Measurements from ENCODE around the gene MPC1. TPM values are rescaled to one million over a fixed set of nuclear protein-coding genes. Genes with fewer than 3 reads are reported as not detected.

MPC1 gene
- total and polyA plus RNA-seq, 2 donors from 2014 or later, result 74.1 to 313 TPM

DNA sequence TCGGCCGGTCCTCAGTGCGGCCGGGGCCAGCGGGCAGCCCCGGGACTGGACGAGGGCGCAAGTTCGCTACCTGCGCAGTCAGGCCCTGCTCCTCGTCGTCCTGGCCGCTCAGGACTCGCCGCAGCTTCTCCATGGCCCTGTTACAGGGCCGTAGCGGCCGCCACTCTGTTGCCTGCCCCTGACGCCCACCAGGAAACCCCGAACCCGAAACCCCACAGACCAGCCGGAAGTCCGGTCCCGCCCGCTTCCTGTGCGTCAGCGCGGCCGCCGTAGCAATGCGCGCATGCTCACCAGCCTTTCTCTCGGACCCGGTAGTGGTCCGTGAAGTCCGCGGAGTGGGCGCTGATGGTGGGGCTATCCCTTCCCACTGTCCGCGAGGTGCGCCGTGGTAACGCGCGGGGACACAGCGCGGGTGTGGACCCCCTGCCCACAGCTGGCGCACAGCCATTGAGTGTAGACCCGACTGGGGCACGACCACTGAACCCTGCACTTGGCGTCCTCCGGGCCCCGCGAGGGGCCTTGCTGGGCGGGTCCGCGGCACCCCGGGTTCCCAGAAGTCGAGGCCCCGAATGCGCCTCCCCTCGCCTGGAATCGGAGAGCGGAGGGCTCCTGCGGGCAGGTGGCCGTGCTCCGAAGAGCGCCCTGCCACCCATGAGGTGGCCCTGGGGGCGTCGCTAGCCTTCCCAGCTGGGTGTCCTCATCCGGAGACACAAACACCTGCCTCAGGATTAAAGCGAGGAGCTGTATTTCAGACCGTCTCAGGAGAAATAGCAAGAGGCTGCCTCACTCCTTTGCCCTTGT lies 40.2 kb downstream of the MPC1 start, which contains the start of gene SFT2D1:
TSS of gene SFT2D1 (minus strand) at position 197 of the 801 bp plus-strand sequence. CDS start at position 133, 64 bp downstream.
- Histone ChIP-seq H3K4me3 (ENCODE audit: low read length in 3 of 3) (peak within 1 kb of the TSS; percentile 81 to 95 (median 84)), H3K4me1 (ENCODE audit: control insufficient read depth in 2 of 3, insufficient read depth in 2 of 3, low read depth in 1 of 3, low read length in 3 of 3) (peaks cover 3 to 24% (median 9%) of the 10 kb centered on the region in 3 donors), H3K27me3 (ENCODE audit: control insufficient read depth, insufficient read depth, low read length) (no peaks in the 10 kb centered on the region), H3K9ac (ENCODE audit: low read length in 3 of 3) (peak within 1 kb of the TSS; percentile 70 to 96 (median 91)), H3K27ac (ENCODE audit: low read depth in 2 of 2, low read length in 2 of 2) (peak within 1 kb of the TSS; percentile 91 to 93), H3K9me3 (ENCODE audit: control insufficient read depth in 2 of 3, insufficient read depth in 1 of 3, low read length in 3 of 3) (no peaks in the 10 kb centered on the region), H3K36me3 (ENCODE audit: control insufficient read depth in 2 of 3, insufficient read depth in 3 of 3, low read length in 3 of 3) (peaks cover 0 to 6% (median 0%) of the 10 kb centered on the region in 3 donors)
- DNase-seq, result peak; percentile 90 to 95 (median 92)
- TF ChIP-seq, protein P1, sequence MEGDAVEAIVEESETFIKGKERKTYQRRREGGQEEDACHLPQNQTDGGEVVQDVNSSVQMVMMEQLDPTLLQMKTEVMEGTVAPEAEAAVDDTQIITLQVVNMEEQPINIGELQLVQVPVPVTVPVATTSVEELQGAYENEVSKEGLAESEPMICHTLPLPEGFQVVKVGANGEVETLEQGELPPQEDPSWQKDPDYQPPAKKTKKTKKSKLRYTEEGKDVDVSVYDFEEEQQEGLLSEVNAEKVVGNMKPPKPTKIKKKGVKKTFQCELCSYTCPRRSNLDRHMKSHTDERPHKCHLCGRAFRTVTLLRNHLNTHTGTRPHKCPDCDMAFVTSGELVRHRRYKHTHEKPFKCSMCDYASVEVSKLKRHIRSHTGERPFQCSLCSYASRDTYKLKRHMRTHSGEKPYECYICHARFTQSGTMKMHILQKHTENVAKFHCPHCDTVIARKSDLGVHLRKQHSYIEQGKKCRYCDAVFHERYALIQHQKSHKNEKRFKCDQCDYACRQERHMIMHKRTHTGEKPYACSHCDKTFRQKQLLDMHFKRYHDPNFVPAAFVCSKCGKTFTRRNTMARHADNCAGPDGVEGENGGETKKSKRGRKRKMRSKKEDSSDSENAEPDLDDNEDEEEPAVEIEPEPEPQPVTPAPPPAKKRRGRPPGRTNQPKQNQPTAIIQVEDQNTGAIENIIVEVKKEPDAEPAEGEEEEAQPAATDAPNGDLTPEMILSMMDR (IDR thresholded peaks at IDR 0.05; ENCODE audit: borderline replicate concordance, extremely low read depth, insufficient read depth), result no peak
- FAIRE-seq, result no peak
- intact Hi-C loops (cut with DNase I), result no loop called here

DNA sequence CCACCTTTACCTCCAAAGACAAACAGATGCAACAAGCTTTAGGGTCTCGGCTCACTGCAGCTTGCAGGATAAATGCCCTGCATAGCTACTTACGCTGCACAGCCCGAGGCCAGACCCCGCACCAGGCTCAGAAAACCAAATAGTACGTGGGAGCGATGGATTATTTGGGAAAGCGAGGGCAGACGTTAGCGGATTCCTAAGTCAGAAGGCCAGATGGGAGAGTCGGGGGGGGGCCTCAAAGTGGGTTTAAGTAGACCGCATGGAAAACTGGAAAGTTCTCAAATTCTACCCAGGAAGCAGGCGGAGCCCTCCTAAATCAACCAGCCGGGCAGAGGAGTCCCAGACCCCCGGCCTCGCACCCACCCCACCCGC lies 40.8 kb downstream of the MPC1 start:
- peak overlapping the region; percentile 81 to 95 (median 84) for H3K4me3 ChIP-seq (ENCODE audit: low read length in 3 of 3)
- no peaks in the 10 kb centered on the region for H3K9me3 ChIP-seq (ENCODE audit: control insufficient read depth in 2 of 3, insufficient read depth in 1 of 3, low read length in 3 of 3)
- H3K27me3 ChIP-seq (ENCODE audit: control insufficient read depth, insufficient read depth, low read length), result no peaks in the 10 kb centered on the region
- FAIRE-seq, result no peak
- H3K4me1 ChIP-seq (ENCODE audit: control insufficient read depth in 2 of 3, insufficient read depth in 2 of 3, low read depth in 1 of 3, low read length in 3 of 3), result peaks cover 3 to 25% (median 9%) of the 10 kb centered on the region in 3 donors
- intact Hi-C loops (cut with DNase I), result no loop called here
- TF ChIP-seq, protein P1 (IDR thresholded peaks at IDR 0.05; ENCODE audit: borderline replicate concordance, extremely low read depth, insufficient read depth), result no peak
- peaks cover 0 to 11% (median 2%) of the 10 kb centered on the region in 3 donors for H3K36me3 ChIP-seq (ENCODE audit: control insufficient read depth in 2 of 3, insufficient read depth in 3 of 3, low read length in 3 of 3)
- H3K27ac ChIP-seq (ENCODE audit: low read depth in 2 of 2, low read length in 2 of 2), result peak overlapping the region; percentile 91 to 93
- peak overlapping the region; percentile 70 to 96 (median 91) for H3K9ac ChIP-seq (ENCODE audit: low read length in 3 of 3)
- peak in 2 of 5 donors; percentile 45 to 48 for DNase-seq

DNA sequence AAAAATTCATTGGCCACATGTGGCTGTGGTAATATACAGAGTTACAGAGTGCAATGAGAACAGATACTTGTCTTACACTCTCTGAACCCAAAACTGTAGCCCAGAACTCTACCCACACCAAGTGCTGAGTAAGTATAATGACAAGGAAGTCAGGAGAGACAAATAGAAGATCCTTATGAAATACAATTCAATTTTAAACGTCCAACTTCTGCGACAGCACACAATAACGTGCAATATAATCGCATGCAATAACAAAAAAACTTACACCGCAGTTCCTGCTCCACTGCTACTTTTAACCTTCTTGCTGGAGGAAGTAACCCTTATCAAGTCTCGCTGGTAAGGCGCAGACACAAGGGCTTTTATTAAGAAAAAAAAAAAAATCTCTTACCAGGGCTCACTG lies 41.3 kb downstream of the MPC1 start:
- Histone ChIP-seq H3K4me3 (ENCODE audit: low read length in 3 of 3) (peak overlapping the region; percentile 81 to 95 (median 84)), H3K27ac (ENCODE audit: low read depth in 2 of 2, low read length in 2 of 2) (no peak overlapping the region), H3K27me3 (ENCODE audit: control insufficient read depth, insufficient read depth, low read length) (no peaks in the 10 kb centered on the region), H3K36me3 (ENCODE audit: control insufficient read depth in 2 of 3, insufficient read depth in 3 of 3, low read length in 3 of 3) (peaks cover 0 to 11% (median 2%) of the 10 kb centered on the region in 3 donors), H3K9me3 (ENCODE audit: control insufficient read depth in 2 of 3, insufficient read depth in 1 of 3, low read length in 3 of 3) (no peaks in the 10 kb centered on the region), H3K4me1 (ENCODE audit: control insufficient read depth in 2 of 3, insufficient read depth in 2 of 3, low read depth in 1 of 3, low read length in 3 of 3) (peaks cover 3 to 26% (median 9%) of the 10 kb centered on the region in 3 donors), H3K9ac (ENCODE audit: low read length in 3 of 3) (peak overlapping the region in 2 of 3 donors; percentile 91 to 96)
- no peak for FAIRE-seq
- no peak for DNase-seq
- TF ChIP-seq, protein P1 (IDR thresholded peaks at IDR 0.05; ENCODE audit: borderline replicate concordance, extremely low read depth, insufficient read depth), result no peak
- intact Hi-C loops (cut with DNase I), result no loop called here

Data from kidney (tissue), 14 donors.